Natural killer cell (primary cell): ENCODE data around the gene TP53RK. TPM values are rescaled to one million over a fixed set of nuclear protein-coding genes. Genes with fewer than 3 reads are reported as not detected.

Experiments used
- ATAC-seq, 3 donors: fragments of 150-1000 bp in 2 of 3; fragments of 200-7000 bp in 1 of 3; cut with Tn5 transposase; 1 replicate in 1 of 3; 2 replicates in 2 of 3; pipeline ENCODE4 v1.10.0; 2021; ENCODE audit warnings: mild to moderate bottlenecking in 2 of 3, moderate library complexity in 2 of 3
- DNase-seq, 2 donors: peaks; one replicate each; pipeline versions ENCODE4 v3.0.0 to v3.0.0-alpha.2; 2013 to 2021; ENCODE audit warnings: mixed read lengths in 1 of 2
- H3K27ac ChIP-seq: one replicate; pipeline ENCODE4 v1.5.1; 2013; ENCODE audit warnings: mild to moderate bottlenecking, low read length
- H3K27me3 ChIP-seq: one replicate; pipeline ENCODE4 v1.6.1; 2013; ENCODE audit warnings: low read length; ENCODE audit not compliant: control insufficient read depth, insufficient read depth
- H3K36me3 ChIP-seq: one replicate; pipeline ENCODE4 v1.6.1; 2013; ENCODE audit warnings: low read length; ENCODE audit not compliant: control insufficient read depth, insufficient read depth
- H3K4me1 ChIP-seq: one replicate; pipeline ENCODE4 v1.6.1; 2013; ENCODE audit warnings: low read length; ENCODE audit not compliant: control insufficient read depth, insufficient read depth
- H3K4me3 ChIP-seq: one replicate; pipeline ENCODE4 v1.5.1; 2013; ENCODE audit warnings: low read length
- H3K9me3 ChIP-seq: one replicate; pipeline ENCODE4 v1.6.1; 2013; ENCODE audit warnings: low read length; ENCODE audit not compliant: control insufficient read depth, insufficient read depth
- H3K27ac Mint-ChIP-seq, 2 donors: one replicate each; pipeline ENCODE4 v1.8.0; 2022; ENCODE audit warnings: mild to moderate bottlenecking in 2 of 2, mixed read lengths in 2 of 2, moderate library complexity in 1 of 2
- H3K27me3 Mint-ChIP-seq, 2 donors: one replicate each; pipeline ENCODE4 v1.8.0; 2022; ENCODE audit warnings: low read depth in 2 of 2, mixed read lengths in 2 of 2
- H3K36me3 Mint-ChIP-seq: one replicate; pipeline ENCODE4 v1.8.0; 2022; ENCODE audit warnings: mixed read lengths
- H3K4me1 Mint-ChIP-seq, 2 donors: one replicate each; pipeline ENCODE4 v1.8.0; 2022; ENCODE audit warnings: mixed read lengths in 2 of 2
- H3K4me3 Mint-ChIP-seq: one replicate; pipeline ENCODE4 v1.8.0; 2022; ENCODE audit warnings: mild to moderate bottlenecking, moderate library complexity, mixed read lengths
- H3K9me3 Mint-ChIP-seq, 2 donors: one replicate each; pipeline ENCODE4 v1.8.0; 2022; ENCODE audit warnings: mixed read lengths in 2 of 2
- WGBS: methylation state at CpG from one replicate; pipeline ENCODE4 v1.1.7; 2013; ENCODE audit warnings: missing lambda C conversion rate; ENCODE audit not compliant: insufficient coverage; 5-methylcytosine and 5-hydroxymethylcytosine counted together
- intact Hi-C: fragments of 100-400 bp; cut with micrococcal nuclease; formaldehyde crosslinking; loops from one replicate; pipeline ENCODE4 v1.14.2; 2022
- total RNA-seq, 4 donors: library from RNA; stranded (reverse); fragments of 120-200 nt in 1 of 4; gene quantifications; one replicate each; pipeline versions ENCODE4 v1.2.3 to v1.2.4, GENCODE V29; 2013 to 2022
- TF ChIP-seq, protein P1 (sequence below): fragments of 200-600 bp; IDR thresholded peaks from one replicate; pipeline ENCODE4 v1.8.0; 2022; ENCODE audit warnings: antibody characterized with exemption

Gene TP53RK
- total RNA-seq, 3 donors from 2014 or later (not counting 1 experiment from before 2014, with no cell fraction given): 5.0 to 10.4 (median 7.8) TPM

DNA sequence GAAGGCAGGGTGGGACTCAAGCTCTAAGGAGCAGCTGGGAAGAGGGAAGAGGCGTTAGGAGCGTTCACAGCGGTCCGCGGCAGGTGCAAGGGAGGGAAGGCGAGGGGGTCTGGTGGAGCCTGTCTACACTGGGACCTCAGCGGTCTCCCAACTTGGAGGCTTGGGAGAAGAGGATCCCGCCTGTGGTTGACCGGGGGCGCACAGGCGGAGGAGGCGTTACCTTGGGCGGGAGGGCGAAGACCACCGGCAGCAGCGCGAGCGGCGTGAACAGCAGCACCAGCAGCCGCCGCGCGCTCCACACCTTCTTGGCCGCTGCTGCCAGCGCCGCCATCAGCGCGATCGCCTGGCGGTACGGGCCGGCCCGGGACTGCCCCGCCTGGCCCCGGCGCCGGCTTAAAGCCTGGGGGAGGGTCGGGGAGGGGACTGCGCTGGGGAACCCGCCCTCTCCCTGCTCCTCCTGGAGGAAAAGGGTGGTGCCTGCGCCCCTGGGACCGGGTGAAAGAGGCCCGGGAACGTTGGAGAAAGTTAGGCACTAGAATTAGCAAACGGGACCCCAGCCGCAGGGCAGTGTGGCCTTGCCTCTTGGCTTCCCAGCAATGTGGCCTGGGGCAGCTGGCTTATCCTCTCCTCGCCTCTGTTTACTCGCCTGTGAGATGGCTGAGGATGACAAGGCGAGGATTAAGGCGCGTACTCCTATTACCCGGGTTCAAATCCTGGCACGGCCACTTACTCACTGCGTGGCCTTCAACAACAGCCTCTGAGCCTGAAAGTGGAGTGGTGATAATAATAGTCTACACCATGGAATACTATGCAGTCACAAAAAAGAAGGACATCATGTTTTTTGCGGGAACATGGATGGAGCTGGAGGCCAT, 37.9 kb downstream of the TP53RK start, which contains the start of gene SLC13A3:
SLC13A3 (minus strand) TSS at position 369 of the 872 bp plus-strand sequence; CDS start at position 331, 38 bp downstream.
- H3K4me1 Mint-ChIP-seq: peaks cover 0 to 5% of the 10 kb centered on the region in 2 donors
- WGBS: 22% methylated on average over 55 of the region's 55 CpGs

GRCh38 chr20:46650575-46651090, 38.6 kb downstream of the TP53RK start:
- Histone ChIP-seq H3K27ac (no peak overlapping the region), H3K36me3 (no peaks in the 10 kb centered on the region), H3K4me3 (no peak overlapping the region), H3K4me1 (no peaks in the 10 kb centered on the region), H3K9me3 (no peaks in the 10 kb centered on the region), H3K27me3 (peaks cover 13% of the 10 kb centered on the region)
- intact Hi-C loops: no loop called here
- no peak for ATAC-seq
- DNase-seq: no peak
- no peaks in the 10 kb centered on the region for H3K9me3 Mint-ChIP-seq
- TF ChIP-seq, protein P1, sequence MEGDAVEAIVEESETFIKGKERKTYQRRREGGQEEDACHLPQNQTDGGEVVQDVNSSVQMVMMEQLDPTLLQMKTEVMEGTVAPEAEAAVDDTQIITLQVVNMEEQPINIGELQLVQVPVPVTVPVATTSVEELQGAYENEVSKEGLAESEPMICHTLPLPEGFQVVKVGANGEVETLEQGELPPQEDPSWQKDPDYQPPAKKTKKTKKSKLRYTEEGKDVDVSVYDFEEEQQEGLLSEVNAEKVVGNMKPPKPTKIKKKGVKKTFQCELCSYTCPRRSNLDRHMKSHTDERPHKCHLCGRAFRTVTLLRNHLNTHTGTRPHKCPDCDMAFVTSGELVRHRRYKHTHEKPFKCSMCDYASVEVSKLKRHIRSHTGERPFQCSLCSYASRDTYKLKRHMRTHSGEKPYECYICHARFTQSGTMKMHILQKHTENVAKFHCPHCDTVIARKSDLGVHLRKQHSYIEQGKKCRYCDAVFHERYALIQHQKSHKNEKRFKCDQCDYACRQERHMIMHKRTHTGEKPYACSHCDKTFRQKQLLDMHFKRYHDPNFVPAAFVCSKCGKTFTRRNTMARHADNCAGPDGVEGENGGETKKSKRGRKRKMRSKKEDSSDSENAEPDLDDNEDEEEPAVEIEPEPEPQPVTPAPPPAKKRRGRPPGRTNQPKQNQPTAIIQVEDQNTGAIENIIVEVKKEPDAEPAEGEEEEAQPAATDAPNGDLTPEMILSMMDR: no peak
- H3K27ac Mint-ChIP-seq: no peak overlapping the region
- H3K27me3 Mint-ChIP-seq: peaks cover 33 to 47% of the 10 kb centered on the region in 2 donors
- 82% methylated on average over 10 of the region's 10 CpGs for WGBS
- peaks cover 8% of the 10 kb centered on the region for H3K36me3 Mint-ChIP-seq
- H3K4me3 Mint-ChIP-seq: no peak overlapping the region
- peaks cover 0 to 5% of the 10 kb centered on the region in 2 donors for H3K4me1 Mint-ChIP-seq

More for the DNA sequence above, 37.9 kb downstream of the TP53RK start, which contains the start of gene SLC13A3:
- H3K36me3 Mint-ChIP-seq: peaks cover 8% of the 10 kb centered on the region
- H3K9me3 ChIP-seq: no peaks in the 10 kb centered on the region
- no peak within 1 kb of the TSS for H3K27ac Mint-ChIP-seq
- no peaks in the 10 kb centered on the region for H3K4me1 ChIP-seq
- intact Hi-C loops: no loop called here
- H3K4me3 Mint-ChIP-seq: no peak within 1 kb of the TSS
- peaks cover 33 to 47% of the 10 kb centered on the region in 2 donors for H3K27me3 Mint-ChIP-seq
- TF ChIP-seq, protein P1: no peak
- H3K36me3 ChIP-seq: no peaks in the 10 kb centered on the region
- ATAC-seq (no peak), DNase-seq (no peak)
- H3K27me3 ChIP-seq: peaks cover 13% of the 10 kb centered on the region
- no peak within 1 kb of the TSS for H3K4me3 ChIP-seq
- no peaks in the 10 kb centered on the region for H3K9me3 Mint-ChIP-seq
- no peak within 1 kb of the TSS for H3K27ac ChIP-seq

GRCh38 chr20:46649965-46650542, 39.2 kb downstream of the TP53RK start:
- TF ChIP-seq, protein P1: no peak
- Mint-ChIP-seq H3K27me3 (peaks cover 33 to 47% of the 10 kb centered on the region in 2 donors), H3K4me3 (no peak overlapping the region), H3K27ac (no peak overlapping the region), H3K36me3 (peaks cover 8% of the 10 kb centered on the region), H3K9me3 (no peaks in the 10 kb centered on the region), H3K4me1 (peaks cover 0 to 5% of the 10 kb centered on the region in 2 donors)
- DNase-seq: no peak
- Histone ChIP-seq H3K9me3 (no peaks in the 10 kb centered on the region), H3K27me3 (peaks cover 13% of the 10 kb centered on the region), H3K27ac (no peak overlapping the region), H3K36me3 (no peaks in the 10 kb centered on the region), H3K4me3 (no peak overlapping the region), H3K4me1 (no peaks in the 10 kb centered on the region)
- 93% methylated on average over 9 of the region's 9 CpGs for WGBS
- ATAC-seq: no peak
- intact Hi-C loops: no loop called here
